Esophagus muscularis mucosa (tissue), 4 donors: ENCODE results near the gene PRELID3B. TPM values are rescaled to one million over a fixed set of nuclear protein-coding genes. Genes with fewer than 3 reads are reported as not detected.

ENCODE experiments used
- DNase-seq: peaks from one replicate; pipeline ENCODE4 v3.0.0-alpha.2; 2017; ENCODE audit errors: extremely low spot score
- H3K27ac ChIP-seq, 4 donors: fragments of 200-600 bp; sonication (generic); replicated peaks in 1 of 4; 1 replicate in 3 of 4; 2 replicates in 1 of 4; pipeline ENCODE4 v1.5.1; 2016 to 2019; ENCODE audit warnings: mild to moderate bottlenecking in 1 of 4
- H3K27me3 ChIP-seq, 4 donors: fragments of 200-600 bp; sonication (generic); one replicate each; pipeline versions ENCODE4 v1.5.1 to v1.6.0; 2016 to 2019
- H3K36me3 ChIP-seq, 4 donors: fragments of 200-600 bp; sonication (generic); one replicate each; pipeline ENCODE4 v1.5.1; 2016 to 2019
- H3K4me1 ChIP-seq, 4 donors: fragments of 200-600 bp; sonication (generic); one replicate each; pipeline ENCODE4 v1.5.1; 2016 to 2019
- H3K4me3 ChIP-seq, 4 donors: fragments of 200-600 bp; sonication (generic); 1 replicate in 2 of 4; 2 replicates in 2 of 4; pipeline ENCODE4 v1.5.1; 2016 to 2019; ENCODE audit warnings: mild to moderate bottlenecking in 4 of 4, moderate library complexity in 1 of 4
- H3K9me3 ChIP-seq, 4 donors: fragments of 200-600 bp; sonication (generic); 1 replicate in 3 of 4; 2 replicates in 1 of 4; pipeline ENCODE4 v1.5.1; 2016 to 2019
- CTCF ChIP-seq, 3 experiments: fragments of 200-600 bp in 2 of 3; fragments of 450-650 bp in 1 of 3; sonication (generic) in 2 of 3; IDR thresholded peaks; one replicate each; pipeline ENCODE4 v1.5.1; 2017 to 2019; ENCODE audit warnings: antibody characterized with exemption in 3 of 3, mild to moderate bottlenecking in 2 of 3, moderate library complexity in 1 of 3
- EP300 ChIP-seq: sonication (generic); formaldehyde crosslinking; IDR thresholded peaks from one replicate; pipeline ENCODE4 v1.6.1; 2017; ENCODE audit warnings: antibody characterized with exemption
- POLR2A ChIP-seq: fragments of 450-650 bp; IDR thresholded peaks from one replicate; pipeline ENCODE4 v1.6.1; 2017; ENCODE audit warnings: antibody characterized with exemption, moderate library complexity, mild to moderate bottlenecking, low read depth
- POLR2AphosphoS5 ChIP-seq, 2 donors: sonication (generic); formaldehyde crosslinking; IDR thresholded peaks; one replicate each; pipeline ENCODE4 v1.6.1; 2017; ENCODE audit warnings: antibody characterized with exemption in 2 of 2
- WGBS: methylation state at CpG from one replicate; pipeline ENCODE4 v1.1.5; 2018; 5-methylcytosine and 5-hydroxymethylcytosine counted together
- intact Hi-C: fragments of 100-400 bp; cut with DNase I; formaldehyde crosslinking; loops from one replicate; pipeline ENCODE4 v1.15.1; 2023
- total RNA-seq, 4 donors: library from RNA; depleted of rRNA; stranded (reverse); fragments of >200 nt; gene quantifications; one replicate each; pipeline versions ENCODE4 v1.1.0 to v1.2.1, GENCODE V29; 2016

PRELID3B gene
- total RNA-seq, 4 donors from 2014 or later: 32.0 to 48.4 (median 36.6) TPM

DNA sequence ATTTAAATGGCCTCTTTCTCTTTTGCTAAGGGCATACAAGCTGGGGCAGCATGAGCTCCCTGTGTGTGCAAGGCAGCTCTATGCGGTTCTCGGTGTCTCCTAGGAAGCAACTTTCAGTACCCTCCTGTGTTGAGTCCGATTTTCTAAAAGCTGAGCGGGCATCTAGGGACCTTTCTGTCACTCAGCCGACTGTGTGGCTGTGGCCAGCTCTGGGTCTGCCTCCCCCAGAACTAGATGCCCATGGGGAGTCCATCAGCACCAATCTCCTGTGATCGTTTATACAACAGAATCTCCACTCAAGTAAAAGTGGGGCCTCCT, 54.1 kb downstream of the PRELID3B start:
- TF ChIP-seq POLR2AphosphoS5 (IDR thresholded peaks at IDR 0.05) (no peak), POLR2A (no peak), EP300 (no peak)
- H3K4me1 ChIP-seq: peaks cover 16 to 26% (median 23%) of the 10 kb centered on the region in 4 donors
- H3K9me3 ChIP-seq: no peaks in the 10 kb centered on the region
- H3K36me3 ChIP-seq: peaks cover 64 to 80% (median 75%) of the 10 kb centered on the region in 4 donors
- DNase-seq: no peak
- H3K27ac ChIP-seq: no peak overlapping the region
- intact Hi-C loops: no loop called here
- WGBS: 94% methylated on average over 6 of the region's 6 CpGs
- no peak overlapping the region for H3K4me3 ChIP-seq
- no peaks in the 10 kb centered on the region for H3K27me3 ChIP-seq

DNA sequence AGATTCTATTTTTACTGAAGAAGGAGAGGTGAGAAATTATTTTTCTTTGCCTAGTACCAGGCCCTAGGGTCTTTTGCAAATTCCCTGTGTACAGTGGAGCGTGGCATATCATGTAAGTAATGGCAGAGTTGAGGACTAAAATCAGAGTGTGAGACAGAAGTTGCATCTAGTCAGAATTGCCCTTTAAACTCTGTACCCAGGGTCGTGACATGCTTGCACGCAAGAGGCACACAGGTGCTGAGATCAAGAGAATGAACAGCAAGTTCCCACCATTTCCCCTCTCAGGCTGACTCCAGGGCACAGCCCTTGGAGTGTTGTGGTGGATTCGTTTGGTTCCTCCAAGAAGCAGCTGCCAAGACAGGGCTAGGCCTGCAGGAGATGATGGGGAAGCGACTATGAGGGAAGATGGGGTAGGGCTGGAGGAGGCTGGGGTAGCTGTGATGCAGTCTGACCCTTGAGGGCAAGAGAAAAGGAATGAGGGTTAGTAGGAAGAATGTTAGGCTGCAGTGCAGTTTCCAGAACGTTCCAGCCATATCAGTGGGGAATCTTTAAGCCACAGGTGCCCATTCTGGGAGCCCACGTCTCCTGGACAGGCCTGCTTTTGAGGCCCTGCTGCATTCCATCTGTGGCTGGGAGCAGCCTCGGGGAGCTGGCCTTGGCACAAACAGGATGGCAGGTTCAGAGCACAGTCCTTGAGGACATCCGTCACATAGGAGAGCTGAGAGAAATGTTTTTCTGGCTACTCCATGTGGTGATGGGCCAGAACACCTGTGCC, 54.6 kb downstream of the PRELID3B start:
- TF ChIP-seq EP300 (no peak), POLR2AphosphoS5 (IDR thresholded peaks at IDR 0.05) (no peak), POLR2A (no peak), CTCF (IDR thresholded peaks at IDR 0.05) (no peak)
- Histone ChIP-seq H3K9me3 (no peaks in the 10 kb centered on the region), H3K27me3 (no peaks in the 10 kb centered on the region), H3K4me3 (no peak overlapping the region), H3K27ac (no peak overlapping the region), H3K4me1 (peaks cover 21 to 31% (median 28%) of the 10 kb centered on the region in 4 donors), H3K36me3 (peaks cover 58 to 74% (median 69%) of the 10 kb centered on the region in 4 donors)
- no peak for DNase-seq
- 79% methylated on average over 5 of the region's 9 CpGs for WGBS
- intact Hi-C loops: no loop called here

- Histone ChIP-seq H3K36me3 (peaks cover 51 to 65% (median 60%) of the 10 kb centered on the region in 4 donors), H3K27me3 (no peaks in the 10 kb centered on the region), H3K9me3 (no peaks in the 10 kb centered on the region), H3K4me3 (no peak overlapping the region), H3K4me1 (peaks cover 30 to 41% (median 37%) of the 10 kb centered on the region in 4 donors), H3K27ac (no peak overlapping the region)
- intact Hi-C loops: no loop called here
- 77% methylated on average over 8 of the region's 8 CpGs for WGBS
- TF ChIP-seq POLR2AphosphoS5 (IDR thresholded peaks at IDR 0.05): no peak
- TF ChIP-seq CTCF (IDR thresholded peaks at IDR 0.05): no peak
- TF ChIP-seq EP300: no peak
- TF ChIP-seq POLR2A: no peak
- no peak for DNase-seq
Measured at GRCh38 chr20:58986968-58987517, 55.5 kb downstream of the PRELID3B start.

DNA sequence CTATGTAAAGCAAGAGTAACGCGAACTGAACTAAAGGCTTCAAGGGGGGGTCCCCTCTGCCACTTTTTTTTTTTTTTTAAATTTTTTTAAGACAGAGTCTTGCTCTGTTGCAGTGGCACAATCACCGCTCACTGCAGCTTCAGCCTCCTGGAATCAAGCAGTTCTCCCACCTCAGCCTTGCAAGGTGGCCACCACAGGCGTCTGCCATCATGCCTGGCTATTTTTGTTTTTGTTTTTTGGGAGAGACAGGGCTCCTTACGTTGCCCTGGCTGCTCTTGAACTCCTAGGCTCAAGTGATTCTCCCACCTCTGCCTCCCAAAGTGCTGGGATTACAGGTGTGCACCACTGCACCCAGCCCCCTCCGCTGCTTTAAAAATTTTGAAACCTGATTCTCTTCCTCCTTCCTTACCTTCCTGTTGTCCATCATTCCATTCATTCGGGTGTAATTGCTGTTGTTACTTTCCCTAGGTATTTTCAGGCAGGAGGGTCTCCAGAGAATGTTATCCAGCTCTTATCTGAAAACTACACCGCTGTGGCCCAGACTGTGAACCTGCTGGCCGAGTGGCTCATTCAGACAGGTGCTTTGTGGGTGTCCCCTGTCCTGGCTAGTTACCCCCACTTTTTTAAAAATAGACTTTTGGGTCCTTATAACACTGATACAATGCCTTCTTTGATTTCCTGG, 56.2 kb downstream of the PRELID3B start:
- intact Hi-C loops: no loop called here
- no peak for DNase-seq

More for the DNA sequence above, 56.2 kb downstream of the PRELID3B start:
- peaks cover 45 to 59% (median 54%) of the 10 kb centered on the region in 4 donors for H3K36me3 ChIP-seq
- no peaks in the 10 kb centered on the region for H3K9me3 ChIP-seq
- TF ChIP-seq EP300: no peak
- TF ChIP-seq CTCF (IDR thresholded peaks at IDR 0.05): no peak
- no peak for TF ChIP-seq POLR2A
- no peak for TF ChIP-seq POLR2AphosphoS5 (IDR thresholded peaks at IDR 0.05)
- WGBS: 78% methylated on average over 9 of the region's 9 CpGs
- no peak overlapping the region for H3K27ac ChIP-seq
- H3K4me1 ChIP-seq: peaks cover 33 to 45% (median 42%) of the 10 kb centered on the region in 4 donors
- no peaks in the 10 kb centered on the region for H3K27me3 ChIP-seq
- no peak overlapping the region for H3K4me3 ChIP-seq
